HK-2 (cell line): ENCODE measurements around the gene SOS2.
"Not testable (repeated sequence)": the region's sequence is repeated elsewhere in the genome, so short reads cannot be mapped to it uniquely, and the experiment has no call there.

Experiments
- DNase-seq: peaks from one replicate; pipeline ENCODE4 v3.0.0-alpha.2; 2018; ENCODE audit not compliant: unreplicated experiment

SOS2 gene

GRCh38 chr14:50085570-50086320 is 145.6 kb downstream of the SOS2 start:
- peak; percentile 45 for DNase-seq

GRCh38 chr14:50084666-50085065 is 146.7 kb downstream of the SOS2 start:
- no peak for DNase-seq

DNA sequence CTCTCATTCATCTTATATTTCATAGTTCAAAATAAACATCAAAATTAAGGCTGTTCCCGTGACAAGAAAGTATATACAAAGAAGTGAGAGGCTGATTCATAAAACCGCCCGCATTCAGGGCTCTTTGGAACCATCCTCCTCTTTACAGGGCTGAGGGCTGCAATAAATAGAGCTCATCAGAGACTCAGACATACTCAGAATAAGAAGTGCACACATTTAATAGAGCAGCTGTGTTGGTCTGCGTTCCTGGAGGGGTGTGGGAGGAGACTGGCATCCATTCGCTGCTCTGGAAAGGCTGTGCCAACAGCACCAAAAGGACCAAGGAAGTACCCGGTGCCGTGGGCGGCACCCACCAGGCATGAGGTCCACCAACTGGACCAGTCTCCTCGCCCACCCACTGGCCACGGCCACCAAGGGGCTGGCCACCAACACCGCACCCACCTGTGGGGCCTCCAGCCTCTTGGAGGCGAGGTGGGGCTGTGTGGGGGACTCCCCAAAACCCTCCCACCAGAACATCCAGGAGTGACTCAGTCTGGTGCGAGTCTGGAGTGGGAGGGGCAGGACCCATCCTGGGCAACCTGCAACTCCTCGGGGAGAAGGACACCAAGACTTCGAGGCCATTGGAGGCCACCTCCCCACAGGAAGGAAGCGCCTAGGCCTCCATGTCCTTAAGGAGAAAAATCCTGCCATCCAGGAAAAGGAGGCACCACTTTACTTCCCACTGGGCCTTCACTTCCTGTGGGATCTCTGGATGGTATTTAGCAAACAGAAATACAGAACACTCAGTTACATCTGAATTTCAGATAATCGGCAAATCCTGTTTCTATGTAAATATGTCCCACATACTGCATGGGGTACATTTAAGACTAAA is 147.7 kb downstream of the SOS2 start:
- DNase-seq = no peak

- no peak for DNase-seq
Measured at GRCh38 chr14:50082784-50083466, 148.5 kb downstream of the SOS2 start.

DNA sequence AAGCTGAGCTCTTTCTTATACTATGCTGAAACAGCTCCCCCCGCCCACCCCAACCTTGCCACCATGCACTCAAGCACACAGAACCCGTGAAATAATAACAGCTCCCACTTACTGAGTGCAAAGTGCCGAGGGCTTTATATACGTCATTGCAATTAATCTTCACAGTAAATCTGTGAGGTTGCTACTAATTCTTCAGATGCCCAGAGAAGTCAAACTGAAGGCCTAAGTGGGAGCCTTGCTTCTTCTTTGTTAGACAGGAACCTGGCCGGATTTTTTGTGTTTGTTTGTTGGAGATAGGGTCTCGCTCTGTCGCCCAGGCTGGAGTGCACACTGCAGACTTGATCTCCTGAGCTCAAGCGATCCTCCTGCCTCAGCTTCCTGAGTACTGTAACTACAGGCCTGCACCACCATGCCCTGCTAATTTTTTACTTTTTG is 149.1 kb downstream of the SOS2 start:
- DNase-seq = no peak

- not testable (repeated sequence) for DNase-seq
Measured at GRCh38 chr14:50079103-50079502, 152.3 kb downstream of the SOS2 start.

DNA sequence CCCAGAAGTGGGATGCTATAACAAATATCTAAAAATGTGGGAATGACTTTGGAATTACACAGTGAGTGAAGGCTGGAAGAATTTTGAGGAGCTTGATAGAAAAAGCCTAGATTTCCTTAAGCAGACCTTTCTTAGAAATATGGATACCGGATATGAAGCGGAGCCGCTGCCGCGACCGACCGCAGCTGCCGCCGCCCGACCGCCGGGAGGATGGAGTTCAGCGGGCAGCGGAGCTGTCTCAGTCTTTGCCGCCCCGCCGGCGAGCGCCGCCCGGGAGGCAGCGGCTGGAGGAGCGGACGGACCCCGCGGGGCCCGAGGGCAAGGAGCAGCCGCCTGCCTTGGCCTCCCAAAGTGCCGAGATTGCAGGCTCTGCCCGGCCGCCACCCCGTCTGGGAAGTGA is 157.7 kb downstream of the SOS2 start:
- not testable (repeated sequence) for DNase-seq

DNA sequence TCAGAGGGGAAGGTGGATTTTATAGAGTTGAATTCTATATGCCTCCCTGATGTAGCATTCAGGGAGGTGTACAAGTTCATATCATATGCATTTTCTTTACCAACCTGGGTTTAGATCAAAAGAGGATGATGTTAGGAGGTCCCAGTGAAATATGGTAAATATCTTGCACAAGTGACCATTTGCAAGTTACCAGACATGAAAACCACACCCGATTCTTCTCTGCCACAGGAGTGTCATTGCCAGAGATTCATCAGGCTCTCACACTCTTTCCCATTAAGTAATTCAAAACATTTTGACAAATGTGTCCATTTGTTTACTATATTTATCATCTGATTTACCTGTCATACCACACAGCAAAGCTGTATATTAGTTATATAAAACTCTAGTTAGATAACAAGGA is 159.0 kb downstream of the SOS2 start:
- DNase-seq = no peak

- DNase-seq = no peak
Measured at GRCh38 chr14:50070840-50071548, 160.4 kb downstream of the SOS2 start.

DNA sequence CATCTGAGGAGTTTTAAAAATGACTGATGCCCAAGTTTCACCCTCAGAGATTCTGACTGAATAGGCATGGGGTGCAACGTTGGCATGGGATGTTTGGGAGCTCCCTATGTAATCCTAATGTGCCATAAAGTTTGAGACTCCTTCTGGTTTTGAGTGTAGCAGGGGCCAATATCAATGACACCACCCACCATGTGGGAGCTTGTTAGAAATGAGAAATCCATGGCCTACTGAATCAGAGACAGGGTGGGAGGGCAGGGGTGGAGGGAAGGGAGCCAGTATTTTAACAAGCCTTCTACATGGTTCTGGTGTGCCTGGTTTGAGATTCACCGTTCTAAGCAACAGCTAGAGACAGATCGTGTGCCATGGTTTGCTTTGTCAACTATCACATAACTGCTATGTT is 161.1 kb downstream of the SOS2 start:
- no peak for DNase-seq

DNA sequence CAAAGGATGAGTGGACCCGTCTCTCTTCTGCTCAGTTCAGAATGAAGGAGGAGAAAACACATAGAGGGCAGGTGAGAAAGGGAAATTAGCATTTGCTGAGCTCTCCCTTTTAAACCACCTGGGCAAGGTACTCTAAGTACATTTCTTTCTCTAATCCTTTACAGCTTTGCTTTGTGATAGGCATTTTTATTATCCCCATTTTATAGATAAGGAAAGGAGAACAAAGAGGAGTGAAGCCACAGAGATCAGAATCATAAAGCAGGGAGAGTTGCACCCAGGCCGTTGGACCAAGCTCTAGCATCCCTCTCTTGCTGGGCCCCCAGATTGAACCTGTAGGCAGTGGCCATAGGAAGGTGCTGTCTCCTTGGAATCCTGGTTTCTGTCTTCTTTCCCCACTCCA is 162.1 kb downstream of the SOS2 start:
- no peak for DNase-seq

GRCh38 chr14:50068496-50068895 is 162.9 kb downstream of the SOS2 start:
- DNase-seq = no peak

GRCh38 chr14:50067723-50068495 is 163.5 kb downstream of the SOS2 start:
- DNase-seq = no peak
